Left ventricle myocardium inferior (tissue), 1 donor: ENCODE results near the gene POTEE. TPM values are rescaled to one million over a fixed set of nuclear protein-coding genes. Genes with fewer than 3 reads are reported as not detected.
"Not testable (repeated sequence)": the region's sequence is repeated elsewhere in the genome, so short reads cannot be mapped to it uniquely, and the experiment has no call there.

Experiments
- DNase-seq: peaks from one replicate; pipeline ENCODE4 v3.0.0-alpha.2; 2020
- H3K27ac ChIP-seq: fragments of 200-600 bp; replicated peaks from 2 replicates; pipeline ENCODE4 v1.8.0; 2021
- H3K27me3 ChIP-seq: fragments of 200-600 bp; 2 replicates; pipeline ENCODE4 v1.8.0; 2021; ENCODE audit warnings: low read depth
- H3K36me3 ChIP-seq: fragments of 200-600 bp; 2 replicates; pipeline ENCODE4 v1.8.0; 2021
- H3K4me1 ChIP-seq: fragments of 200-600 bp; 2 replicates; pipeline ENCODE4 v1.8.0; 2021
- H3K4me3 ChIP-seq: fragments of 200-600 bp; 2 replicates; pipeline ENCODE4 v1.8.0; 2021; ENCODE audit warnings: mild to moderate bottlenecking, moderate library complexity
- H3K9me3 ChIP-seq: fragments of 200-600 bp; replicated peaks from 2 replicates; pipeline ENCODE4 v1.8.0; 2021
- intact Hi-C: fragments of 100-400 bp; cut with micrococcal nuclease; formaldehyde crosslinking; loops from one replicate; pipeline ENCODE4 v1.11.0; 2022
- long read RNA-seq: library from polyadenylated mRNA; unstranded; transcript quantifications from one replicate; pipeline ENCODE4 v2.0.0, GENCODE V29; 2021
- total RNA-seq: library from RNA; stranded (reverse); fragmentation: NEBNext Ultra II Directional; extraction: Animal tissue kit (Norgen Biotek cat#: 25700); gene quantifications from one replicate; pipeline ENCODE4 v1.2.1, GENCODE V29; 2021
- TF ChIP-seq, protein P1 (sequence below): fragments of 200-600 bp; IDR thresholded peaks from 2 replicates; pipeline ENCODE4 v1.8.0; 2021; ENCODE audit warnings: antibody characterized with exemption, mild to moderate bottlenecking, borderline replicate concordance
- donor health status: DM: no; HTN: yes; CAD: no; lungs with severe emphysema.

The POTEE gene
- total RNA-seq = not detected
- long read RNA-seq = 0 reads

- H3K27ac ChIP-seq, H3K4me1 ChIP-seq, DNase-seq, H3K27me3 ChIP-seq, intact Hi-C loops, H3K4me3 ChIP-seq, H3K9me3 ChIP-seq, H3K36me3 ChIP-seq: not testable (repeated sequence)
Observed at GRCh38 chr2:131209030-131209772, at the start of gene POTEE. Gene POTEE, plus strand, starts transcription at chr2:131209536. Its CDS starts 8,867 bp downstream, at chr2:131218403.

DNA sequence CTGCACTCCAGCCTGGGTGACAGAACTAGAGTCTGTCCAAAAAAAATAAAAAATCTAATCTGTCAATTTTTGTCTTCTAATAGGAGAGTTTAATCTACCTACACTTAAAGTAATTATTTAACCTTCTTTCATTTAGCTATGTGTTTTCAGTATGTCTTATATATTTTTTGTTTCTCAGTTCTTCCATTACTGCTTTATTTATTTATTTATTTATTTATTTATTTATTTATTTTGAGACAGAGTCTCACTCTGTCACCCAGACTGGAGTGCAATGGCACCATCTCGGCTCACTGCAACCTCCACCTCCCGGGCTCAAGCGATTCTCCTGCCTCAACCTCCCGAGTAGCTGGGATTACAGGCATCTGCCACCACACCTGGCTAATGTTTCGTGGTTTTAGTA is 43.8 kb upstream of the POTEE start:
- intact Hi-C loops, H3K36me3 ChIP-seq, DNase-seq, H3K27ac ChIP-seq, H3K4me1 ChIP-seq, H3K9me3 ChIP-seq, H3K4me3 ChIP-seq: not testable (repeated sequence)
- peaks cover 18% of the 10 kb centered on the region for H3K27me3 ChIP-seq

DNA sequence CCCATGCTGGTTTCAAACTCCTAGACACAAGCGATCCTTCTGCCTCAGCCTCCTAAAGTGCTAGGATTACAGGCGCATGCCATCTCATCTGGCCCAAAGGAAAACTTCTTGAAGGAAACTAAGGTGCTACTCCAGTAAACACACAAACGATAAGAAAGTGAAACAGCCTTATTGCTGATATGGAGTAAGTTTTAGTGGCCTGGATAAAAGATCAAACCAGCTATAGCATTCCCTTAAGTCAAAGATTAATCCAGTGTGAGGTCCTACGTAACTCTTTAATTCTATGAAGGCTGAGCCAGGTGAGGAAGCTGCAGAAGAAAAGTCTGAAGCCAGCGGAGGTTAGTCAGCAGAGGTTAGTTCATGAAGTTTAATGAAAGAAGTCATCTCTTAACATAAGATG is 40.8 kb upstream of the POTEE start:
- DNase-seq = no peak
- no peaks in the 10 kb centered on the region for H3K9me3 ChIP-seq
- no peak overlapping the region for H3K27ac ChIP-seq
- H3K4me3 ChIP-seq = no peak overlapping the region
- peaks cover 45% of the 10 kb centered on the region for H3K27me3 ChIP-seq
- TF ChIP-seq, protein P1, sequence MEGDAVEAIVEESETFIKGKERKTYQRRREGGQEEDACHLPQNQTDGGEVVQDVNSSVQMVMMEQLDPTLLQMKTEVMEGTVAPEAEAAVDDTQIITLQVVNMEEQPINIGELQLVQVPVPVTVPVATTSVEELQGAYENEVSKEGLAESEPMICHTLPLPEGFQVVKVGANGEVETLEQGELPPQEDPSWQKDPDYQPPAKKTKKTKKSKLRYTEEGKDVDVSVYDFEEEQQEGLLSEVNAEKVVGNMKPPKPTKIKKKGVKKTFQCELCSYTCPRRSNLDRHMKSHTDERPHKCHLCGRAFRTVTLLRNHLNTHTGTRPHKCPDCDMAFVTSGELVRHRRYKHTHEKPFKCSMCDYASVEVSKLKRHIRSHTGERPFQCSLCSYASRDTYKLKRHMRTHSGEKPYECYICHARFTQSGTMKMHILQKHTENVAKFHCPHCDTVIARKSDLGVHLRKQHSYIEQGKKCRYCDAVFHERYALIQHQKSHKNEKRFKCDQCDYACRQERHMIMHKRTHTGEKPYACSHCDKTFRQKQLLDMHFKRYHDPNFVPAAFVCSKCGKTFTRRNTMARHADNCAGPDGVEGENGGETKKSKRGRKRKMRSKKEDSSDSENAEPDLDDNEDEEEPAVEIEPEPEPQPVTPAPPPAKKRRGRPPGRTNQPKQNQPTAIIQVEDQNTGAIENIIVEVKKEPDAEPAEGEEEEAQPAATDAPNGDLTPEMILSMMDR = no peak
- H3K36me3 ChIP-seq = no peaks in the 10 kb centered on the region
- H3K4me1 ChIP-seq = no peaks in the 10 kb centered on the region
- intact Hi-C loops = no loop called here

GRCh38 chr2:131178050-131178449 is 31.3 kb upstream of the POTEE start:
- intact Hi-C loops, H3K27ac ChIP-seq, H3K4me3 ChIP-seq, H3K36me3 ChIP-seq, H3K4me1 ChIP-seq, H3K9me3 ChIP-seq, DNase-seq: not testable (repeated sequence)
- peaks cover 60% of the 10 kb centered on the region for H3K27me3 ChIP-seq

DNA sequence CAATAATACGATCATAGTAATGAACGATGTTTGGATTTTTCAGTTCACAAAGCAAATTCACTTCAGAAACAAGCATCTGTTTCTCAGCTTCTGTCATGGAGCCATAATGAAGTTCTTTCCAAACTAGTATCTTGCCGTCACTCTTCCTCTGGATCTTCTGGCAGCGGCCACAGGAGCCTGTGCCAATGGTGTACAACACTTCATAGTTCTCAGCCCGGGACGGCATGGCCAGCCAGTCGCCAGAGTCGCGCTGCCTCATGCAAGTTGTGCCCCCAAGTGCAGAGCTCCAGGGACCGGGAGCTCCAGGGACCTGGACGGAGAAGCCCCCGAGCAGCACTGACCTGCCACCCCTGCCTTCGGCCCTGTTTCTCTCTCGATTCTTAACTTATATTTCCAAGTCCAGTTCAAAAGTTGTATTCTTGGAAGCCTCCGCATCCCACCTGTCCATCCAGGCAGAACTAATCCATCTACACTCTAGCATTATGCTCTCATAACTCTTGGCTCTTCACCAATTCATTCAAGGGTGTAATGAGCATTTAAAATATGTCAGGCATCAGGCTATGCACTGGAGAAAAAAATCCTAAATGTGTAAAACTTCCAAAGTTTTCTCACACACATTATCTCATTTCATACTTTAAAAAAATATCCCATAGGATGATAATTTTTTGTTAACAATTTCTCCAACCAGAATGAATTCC is 30.5 kb upstream of the POTEE start:
- H3K4me3 ChIP-seq, DNase-seq, H3K36me3 ChIP-seq, H3K9me3 ChIP-seq, intact Hi-C loops, H3K4me1 ChIP-seq, H3K27ac ChIP-seq: not testable (repeated sequence)
- peaks cover 54% of the 10 kb centered on the region for H3K27me3 ChIP-seq

DNA sequence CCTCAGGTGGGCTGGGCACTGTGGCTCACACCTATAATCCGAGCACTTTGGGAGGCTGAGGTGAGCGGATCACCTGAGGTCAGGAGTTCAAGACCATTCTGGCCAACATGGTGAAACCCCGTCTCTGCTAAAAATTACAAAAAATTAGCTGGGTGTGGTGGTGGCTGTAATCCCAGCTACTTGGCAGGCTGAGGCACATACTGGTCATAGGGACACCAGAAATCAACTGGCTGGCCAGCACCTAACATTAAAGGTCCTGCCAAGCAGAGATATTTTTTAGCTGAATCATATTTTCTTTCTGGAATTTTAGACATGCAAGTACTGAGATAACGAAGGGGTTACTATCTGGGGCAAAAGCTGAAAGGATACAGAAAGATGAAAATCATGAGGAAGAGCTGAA is 27.9 kb upstream of the POTEE start:
- H3K9me3 ChIP-seq, H3K4me1 ChIP-seq, H3K27ac ChIP-seq, H3K4me3 ChIP-seq, DNase-seq, intact Hi-C loops, H3K36me3 ChIP-seq: not testable (repeated sequence)
- H3K27me3 ChIP-seq = peaks cover 32% of the 10 kb centered on the region

DNA sequence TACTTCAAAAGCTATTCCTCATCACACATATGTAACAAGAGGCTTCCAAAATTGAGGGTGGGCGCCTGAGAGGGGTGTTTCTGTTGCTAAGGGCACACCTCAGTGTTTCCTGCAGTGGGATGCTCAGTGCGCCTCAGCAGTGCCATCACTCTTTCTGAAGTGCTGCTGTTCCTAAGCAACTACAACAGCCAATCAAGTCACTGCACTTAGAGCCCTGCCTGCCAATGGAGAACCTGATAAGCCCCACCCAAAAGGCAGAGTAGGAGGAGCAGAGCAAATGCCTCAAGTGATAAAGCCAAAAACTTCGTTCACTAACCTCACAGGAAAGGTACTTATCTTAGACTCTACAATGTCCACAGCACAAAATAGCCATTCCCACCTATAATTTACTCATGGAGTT is 15.9 kb upstream of the POTEE start:
- H3K4me1 ChIP-seq, DNase-seq, intact Hi-C loops, H3K27ac ChIP-seq, H3K4me3 ChIP-seq, H3K9me3 ChIP-seq, H3K36me3 ChIP-seq: not testable (repeated sequence)
- peaks cover 67% of the 10 kb centered on the region for H3K27me3 ChIP-seq

- H3K36me3 ChIP-seq, H3K9me3 ChIP-seq, intact Hi-C loops, DNase-seq, H3K4me1 ChIP-seq, H3K4me3 ChIP-seq, H3K27ac ChIP-seq: not testable (repeated sequence)
- peaks cover 74% of the 10 kb centered on the region for H3K27me3 ChIP-seq
Observed at GRCh38 chr2:131196186-131196585, 13.2 kb upstream of the POTEE start.

DNA sequence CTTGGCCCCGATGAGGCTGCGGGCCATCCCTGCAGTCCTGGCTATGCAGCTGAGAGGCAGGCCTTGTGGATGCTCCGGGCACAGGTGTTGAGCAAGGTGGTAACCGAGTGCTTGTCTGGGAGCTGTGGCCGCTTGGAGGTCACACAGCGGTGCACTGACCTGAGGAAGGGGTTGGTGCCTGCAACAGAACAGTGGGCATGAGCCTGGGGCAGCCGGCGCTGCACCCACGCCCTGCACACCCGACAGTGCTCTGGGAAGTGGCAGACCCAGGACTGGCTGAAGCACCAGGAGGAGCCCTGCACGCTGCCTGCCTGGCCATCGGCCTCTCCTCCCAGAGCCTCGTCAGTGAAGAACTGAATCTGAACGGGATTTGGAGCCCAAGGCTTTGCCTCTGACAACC is 8.2 kb upstream of the POTEE start:
- Histone ChIP-seq H3K27ac (no peak overlapping the region), H3K36me3 (no peaks in the 10 kb centered on the region), H3K9me3 (no peaks in the 10 kb centered on the region), H3K27me3 (peaks cover 42% of the 10 kb centered on the region), H3K4me3 (no peak overlapping the region), H3K4me1 (no peaks in the 10 kb centered on the region)
- no peak for DNase-seq
- intact Hi-C loops = no loop called here
- TF ChIP-seq, protein P1 = no peak

DNA sequence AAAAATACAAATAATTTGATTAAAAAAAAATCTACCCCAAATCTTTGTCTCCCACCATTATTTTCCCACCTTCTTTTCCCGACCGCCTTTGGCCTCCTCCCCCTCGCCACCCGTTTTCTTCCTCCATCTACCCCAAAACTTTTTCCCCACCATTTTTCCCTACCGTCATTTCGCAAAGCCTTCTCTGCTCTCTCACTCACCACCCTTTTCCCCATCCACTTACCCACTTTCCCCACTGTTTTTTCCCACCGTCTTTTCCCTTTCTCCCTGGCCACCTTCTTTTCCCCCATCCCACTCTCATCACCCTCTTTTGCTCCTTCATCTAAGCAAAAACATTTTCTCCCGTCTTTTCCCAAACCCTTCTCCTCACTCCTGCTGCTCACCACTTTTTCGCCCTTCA is 1.5 kb upstream of the POTEE start:
- H3K9me3 ChIP-seq, H3K4me1 ChIP-seq, DNase-seq, H3K27ac ChIP-seq, H3K27me3 ChIP-seq, H3K36me3 ChIP-seq, intact Hi-C loops, H3K4me3 ChIP-seq: not testable (repeated sequence)

- DNase-seq, H3K27ac ChIP-seq, H3K4me3 ChIP-seq, intact Hi-C loops, H3K36me3 ChIP-seq, H3K27me3 ChIP-seq, H3K9me3 ChIP-seq, H3K4me1 ChIP-seq: not testable (repeated sequence)
Observed at GRCh38 chr2:131209773-131210104, 403 bp downstream of the POTEE start.
